ENCODE measurements around the gene DPH2. TPM values are rescaled to one million over a fixed set of nuclear protein-coding genes. Genes with fewer than 3 reads are reported as not detected.

Gene DPH2
- total RNA-seq, 1 donor: 18.6 TPM

GRCh38 chr1:44016890-44017400 is 47.1 kb downstream of the DPH2 start:
- TF ChIP-seq CTCF (IDR thresholded peaks at IDR 0.05; ENCODE audit: insufficient read depth, low read depth, low read length): no peak
- no peak overlapping the region for H3K4me3 ChIP-seq (ENCODE audit: low read depth, low read length)
- DNase-seq (ENCODE audit: low read depth): no peak

- no peak for DNase-seq (ENCODE audit: low read depth)
- TF ChIP-seq CTCF (IDR thresholded peaks at IDR 0.05; ENCODE audit: insufficient read depth, low read depth, low read length): no peak
- no peak overlapping the region for H3K4me3 ChIP-seq (ENCODE audit: low read depth, low read length)
These were observed 49.7 kb downstream of the DPH2 start for GRCh38 chr1:44019466-44019948.

GRCh38 chr1:44020464-44020863 is 50.7 kb downstream of the DPH2 start:
- DNase-seq (ENCODE audit: low read depth): no peak
- TF ChIP-seq CTCF (IDR thresholded peaks at IDR 0.05; ENCODE audit: insufficient read depth, low read depth, low read length): no peak
- no peak overlapping the region for H3K4me3 ChIP-seq (ENCODE audit: low read depth, low read length)

- DNase-seq (ENCODE audit: low read depth): no peak
- H3K4me3 ChIP-seq (ENCODE audit: low read depth, low read length): no peak overlapping the region
- TF ChIP-seq CTCF (IDR thresholded peaks at IDR 0.05; ENCODE audit: insufficient read depth, low read depth, low read length): no peak
These were observed 51.3 kb downstream of the DPH2 start for GRCh38 chr1:44021156-44021555.

GRCh38 chr1:44021581-44022321 is 51.9 kb downstream of the DPH2 start:
- no peak for DNase-seq (ENCODE audit: low read depth)
- TF ChIP-seq CTCF (IDR thresholded peaks at IDR 0.05; ENCODE audit: insufficient read depth, low read depth, low read length): no peak

More at GRCh38 chr1:44021581-44022321, 51.9 kb downstream of the DPH2 start:
- H3K4me3 ChIP-seq (ENCODE audit: low read depth, low read length): no peak overlapping the region

Other genes starting within 250 kb of the DPH2 start
- 0.86 TPM in 1 of 2 replicates, not detected in the other for gene ARTN, start 36.2 kb upstream of the DPH2 start, total RNA-seq
- 18.7 and 20.7 TPM in 2 replicates for gene IPO13, start 23.1 kb upstream of the DPH2 start, total RNA-seq
- gene ATP6V0B, start 5.0 kb downstream of the DPH2 start, total RNA-seq: 76.0 and 104 TPM in 2 replicates
- gene B4GALT2, start 9.2 kb downstream of the DPH2 start, total RNA-seq: 57.4 and 91.5 TPM in 2 replicates
- gene CCDC24, start 21.6 kb downstream of the DPH2 start, total RNA-seq: 3.5 and 4.7 TPM in 2 replicates
- 11.7 and 15.1 TPM in 2 replicates for gene SLC6A9, start 61.5 kb downstream of the DPH2 start, total RNA-seq
- gene KLF17, start 148.8 kb downstream of the DPH2 start, total RNA-seq: under 0.01 TPM in 2 replicates
- gene KLF18, start 171.6 kb downstream of the DPH2 start, total RNA-seq: not detected in 2 replicates
- 14.7 and 19.0 TPM in 2 replicates for gene DMAP1, start 243.5 kb downstream of the DPH2 start, total RNA-seq

Data from fibroblast of villous mesenchyme (primary cell).